ENCODE results near the gene FANCL. TPM values are rescaled to one million over a fixed set of nuclear protein-coding genes. Genes with fewer than 3 reads are reported as not detected.
"Not testable (repeated sequence)": the region's sequence is repeated elsewhere in the genome, so short reads cannot be mapped to it uniquely, and the experiment has no call there.

Gene FANCL
- 10 to 100 TPM; 14.6 to 16.6 TPM for total RNA-seq
- long read RNA-seq, transcript FANCL-201 (14 exons, 1,683 nt): major isoform, 13 of 17 reads
- long read RNA-seq, partial matches to known transcripts: 0 of 17 reads
- long read RNA-seq, other reads (novel, unspliced or antisense): 1 of 17 reads

DNA sequence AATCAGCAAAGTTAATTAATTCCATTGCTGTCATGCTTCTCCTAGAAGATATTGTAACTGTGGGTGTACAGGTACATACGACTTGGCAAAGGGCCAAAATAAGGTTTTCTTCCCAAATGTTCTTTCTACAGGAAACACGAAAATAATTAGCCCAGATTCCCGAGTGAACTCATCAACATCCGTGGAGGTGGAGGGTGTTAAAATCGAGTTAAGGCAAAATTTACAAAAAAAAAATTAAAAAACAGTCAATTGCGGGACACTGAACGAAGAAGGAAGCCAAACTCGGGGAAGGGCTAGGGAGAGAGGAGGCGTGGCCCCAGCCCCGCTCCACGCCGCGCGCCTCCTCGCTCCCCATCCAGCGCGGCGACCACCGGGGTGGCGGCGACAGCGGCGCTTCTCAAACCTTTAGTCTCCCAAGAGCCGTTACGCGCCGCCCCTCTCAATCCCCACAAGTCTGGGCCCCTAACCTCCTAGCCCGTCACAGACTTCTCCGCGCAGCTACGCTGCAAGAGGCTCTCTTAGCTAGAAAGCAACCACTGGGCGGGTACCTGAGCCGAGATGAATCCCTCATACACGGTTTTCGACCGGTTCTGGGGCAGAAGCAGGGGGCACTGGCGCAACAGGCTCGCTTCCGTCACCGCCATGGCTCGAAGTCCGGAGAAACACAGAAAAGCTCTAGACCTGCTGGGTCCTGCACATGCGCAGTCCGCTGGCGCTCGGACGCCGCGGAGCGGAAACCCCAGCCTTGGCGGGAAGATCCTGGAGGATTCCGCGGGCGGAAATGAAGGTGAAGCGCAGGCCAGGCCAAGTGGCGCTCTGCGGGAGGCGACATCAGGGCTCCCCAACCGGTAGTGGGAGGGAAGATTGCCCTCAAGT lies at the start of gene FANCL:
TSS of gene FANCL (minus strand) at position 656 of the 876 bp plus-strand sequence. CDS start at position 644, 12 bp downstream.
- peak; percentile 98 for ATAC-seq

DNA sequence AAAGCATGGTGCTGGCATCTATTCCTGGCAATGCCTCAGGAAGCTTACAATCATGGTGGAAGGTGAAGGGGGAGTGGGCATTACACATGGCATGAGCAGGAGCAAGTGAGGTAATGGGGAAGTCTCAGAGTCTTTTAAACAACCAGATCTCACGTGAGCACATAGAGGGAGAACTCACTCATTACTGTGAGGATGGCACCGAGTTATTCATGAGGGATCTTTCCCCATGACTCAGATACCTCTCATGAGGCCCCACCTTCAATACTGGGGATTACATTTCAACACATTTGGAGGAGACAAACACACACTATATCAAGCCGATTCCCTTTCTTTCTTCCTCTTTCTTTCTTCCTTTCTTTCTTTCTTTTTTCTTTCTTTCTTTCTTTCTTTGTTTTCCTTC lies 47.9 kb upstream of the FANCL start:
- intact Hi-C loops (cut with DNase I, micrococcal nuclease): no loop called here
- DNase-seq: no peak
- no peak for ATAC-seq

More for the DNA sequence above, at the start of gene FANCL:
- peak; percentile 90 to 94 for DNase-seq
- intact Hi-C loops (cut with DNase I, micrococcal nuclease): no loop called here

DNA sequence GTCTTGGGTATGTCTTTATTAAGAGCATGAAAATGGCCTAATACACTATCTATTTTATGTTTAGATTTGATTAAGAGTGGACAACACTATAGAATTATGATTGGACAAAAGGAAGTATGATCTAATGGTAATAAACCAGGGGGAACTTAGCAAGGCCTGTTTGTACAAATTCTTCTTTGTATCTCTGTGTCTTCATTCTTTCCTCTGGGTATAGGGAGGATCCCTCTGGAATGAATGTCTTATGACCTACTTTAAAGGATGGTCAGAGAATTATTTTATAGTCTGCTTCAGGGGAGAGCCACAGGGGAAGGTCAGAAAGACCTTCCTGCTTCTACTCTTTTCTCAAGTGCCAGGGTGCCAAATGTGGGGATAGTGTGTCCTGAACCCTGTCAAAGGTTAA lies 42.8 kb upstream of the FANCL start:
- intact Hi-C loops (cut with DNase I, micrococcal nuclease): no loop called here
- DNase-seq (no peak), ATAC-seq (no peak)

DNA sequence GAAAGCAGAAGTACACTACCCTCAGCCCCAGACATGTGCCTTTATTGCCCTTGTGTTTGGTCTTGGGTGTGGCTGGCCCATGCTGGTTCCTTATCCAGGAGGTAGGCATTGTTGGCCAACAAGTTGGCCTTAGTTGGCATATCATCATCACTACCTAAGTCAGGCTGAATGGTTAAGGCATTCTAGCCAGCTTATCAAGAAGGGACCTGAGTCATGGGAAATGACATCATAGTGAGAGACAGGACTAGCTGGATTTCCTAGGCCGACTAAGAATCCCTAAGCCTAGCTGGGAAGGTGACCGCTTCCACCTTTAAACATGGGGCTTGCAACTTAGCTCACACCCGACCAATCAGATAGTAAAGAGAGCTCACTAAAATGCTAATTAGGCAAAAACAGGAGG lies 34.0 kb upstream of the FANCL start:
- ATAC-seq; intact Hi-C loops (cut with DNase I, micrococcal nuclease); DNase-seq: not testable (repeated sequence)

GRCh38 chr2:58271826-58272225 lies 30.7 kb upstream of the FANCL start:
- intact Hi-C loops (cut with DNase I, micrococcal nuclease): no loop called here
- DNase-seq: no peak
- no peak for ATAC-seq

- intact Hi-C loops (cut with DNase I, micrococcal nuclease): no loop called here
- no peak for ATAC-seq
Measured at GRCh38 chr2:58268685-58269084, 27.6 kb upstream of the FANCL start.

GRCh38 chr2:58266211-58266610 lies 25.1 kb upstream of the FANCL start:
- no peak for DNase-seq
- no peak for ATAC-seq
- intact Hi-C loops (cut with DNase I, micrococcal nuclease): no loop called here

More at GRCh38 chr2:58268685-58269084, 27.6 kb upstream of the FANCL start:
- DNase-seq: no peak

DNA sequence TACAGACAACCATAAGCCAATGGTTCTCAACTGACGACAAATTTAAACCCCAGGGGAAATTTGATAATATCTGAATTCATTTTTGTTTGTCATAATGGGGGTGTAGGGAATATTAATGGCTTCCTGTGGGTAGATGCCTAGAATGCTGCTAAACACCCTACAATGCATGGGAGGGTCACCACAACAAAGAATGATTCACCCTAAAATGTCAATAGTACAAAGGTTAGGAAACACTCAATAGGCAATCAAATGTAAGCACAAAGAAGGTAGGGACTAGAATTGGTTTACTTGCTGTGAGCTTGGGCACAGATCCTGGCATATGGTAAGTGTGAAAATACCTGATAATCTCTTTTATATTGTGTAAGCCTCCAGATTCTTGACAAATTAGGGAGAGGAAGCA lies 20.1 kb upstream of the FANCL start:
- no peak for DNase-seq
- no peak for ATAC-seq
- intact Hi-C loops (cut with DNase I, micrococcal nuclease): no loop called here

GRCh38 chr2:58258456-58258855 lies 17.3 kb upstream of the FANCL start:
- intact Hi-C loops (cut with DNase I, micrococcal nuclease); ATAC-seq; DNase-seq: not testable (repeated sequence)

DNA sequence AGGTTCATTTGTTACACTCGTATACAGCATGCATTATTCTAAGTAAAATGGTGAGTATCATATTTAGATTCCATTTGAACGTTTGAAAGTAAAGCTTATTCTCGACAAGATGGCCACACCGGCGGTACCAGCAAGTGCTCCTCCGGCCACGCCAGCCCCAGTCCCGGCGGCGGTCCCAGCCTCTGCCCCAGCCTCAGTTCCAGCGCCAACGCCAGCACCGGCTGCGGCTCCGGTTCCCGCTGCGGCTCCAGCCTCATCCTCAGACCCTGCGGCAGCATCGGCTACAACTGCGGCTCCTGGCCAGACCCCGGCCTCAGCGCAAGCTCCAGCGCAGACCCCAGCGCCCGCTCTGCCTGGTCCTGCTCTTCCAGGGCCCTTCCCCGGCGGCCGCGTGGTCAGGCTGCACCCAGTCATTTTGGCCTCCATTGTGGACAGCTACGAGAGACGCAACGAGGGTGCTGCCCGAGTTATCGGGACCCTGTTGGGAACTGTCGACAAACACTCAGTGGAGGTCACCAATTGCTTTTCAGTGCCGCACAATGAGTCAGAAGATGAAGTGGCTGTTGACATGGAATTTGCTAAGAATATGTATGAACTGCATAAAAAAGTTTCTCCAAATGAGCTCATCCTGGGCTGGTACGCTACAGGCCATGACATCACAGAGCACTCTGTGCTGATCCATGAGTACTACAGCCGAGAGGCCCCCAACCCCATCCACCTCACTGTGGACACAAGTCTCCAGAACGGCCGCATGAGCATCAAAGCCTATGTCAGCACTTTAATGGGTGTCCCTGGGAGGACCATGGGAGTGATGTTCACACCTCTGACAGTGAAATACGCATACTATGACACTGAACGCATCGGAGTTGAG lies 10.4 kb upstream of the FANCL start:
- DNase-seq; ATAC-seq; intact Hi-C loops (cut with DNase I, micrococcal nuclease): not testable (repeated sequence)

DNA sequence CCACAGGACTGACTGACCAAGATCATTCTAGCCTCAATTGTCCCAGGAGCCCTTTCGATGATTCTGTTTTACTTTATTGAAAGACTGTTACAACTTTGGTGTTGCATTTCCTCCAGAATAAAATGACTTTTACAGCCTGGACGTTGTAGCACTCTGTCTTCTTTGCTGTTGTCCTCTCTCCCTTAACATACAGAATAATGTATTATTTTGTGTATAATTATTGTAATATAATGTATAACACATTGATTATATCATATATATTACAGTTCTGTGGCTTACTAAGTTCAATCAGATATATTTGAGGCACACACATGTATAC lies 380 bp upstream of the FANCL start:
- intact Hi-C loops (cut with DNase I, micrococcal nuclease): no loop called here
- no peak for DNase-seq
- ATAC-seq: no peak

- ATAC-seq (no peak), DNase-seq (no peak)
- intact Hi-C loops (cut with DNase I, micrococcal nuclease): no loop called here
Measured at GRCh38 chr2:58239243-58239925, 1.7 kb downstream of the FANCL start.

DNA sequence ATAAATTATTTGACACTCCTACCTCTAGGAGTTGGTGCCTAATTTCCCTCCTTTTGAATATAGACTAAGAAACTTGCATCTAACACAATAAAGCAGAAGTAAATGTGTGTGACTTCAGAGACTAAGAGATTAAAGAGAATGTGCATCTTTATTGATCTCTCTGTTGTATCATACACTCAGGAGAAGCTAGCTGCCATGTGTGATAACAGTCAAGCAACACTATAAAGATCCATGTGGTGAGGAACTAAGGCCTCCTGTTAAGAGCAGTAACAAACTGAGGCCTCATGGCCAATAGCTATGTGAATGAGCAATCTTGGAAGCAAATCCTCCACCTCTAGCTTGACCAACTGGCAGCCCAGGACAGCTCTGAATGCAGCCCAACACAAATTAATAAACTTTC lies 3.4 kb downstream of the FANCL start:
- ATAC-seq: no peak
- intact Hi-C loops (cut with DNase I, micrococcal nuclease): no loop called here
- DNase-seq: no peak

DNA sequence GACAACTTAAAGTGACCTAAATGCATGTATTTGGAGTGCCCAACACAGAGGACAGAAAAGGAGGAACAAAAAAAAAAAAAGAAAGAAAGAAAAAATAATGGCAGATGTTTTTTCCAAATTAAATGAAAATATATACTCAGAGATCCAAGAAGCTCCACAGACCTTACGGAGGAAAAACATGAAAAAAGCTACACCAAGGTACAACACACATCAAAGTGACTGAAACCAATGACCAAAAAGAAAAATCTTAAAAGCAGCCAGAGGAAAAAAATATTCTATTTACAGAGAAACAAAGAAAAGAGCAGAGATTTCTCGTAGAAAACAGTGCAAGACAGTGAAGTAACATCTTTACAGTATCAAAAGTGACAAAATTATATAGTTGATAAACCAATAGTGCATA lies 5.1 kb downstream of the FANCL start:
- intact Hi-C loops (cut with DNase I, micrococcal nuclease): no loop called here
- no peak for DNase-seq
- ATAC-seq: no peak

DNA sequence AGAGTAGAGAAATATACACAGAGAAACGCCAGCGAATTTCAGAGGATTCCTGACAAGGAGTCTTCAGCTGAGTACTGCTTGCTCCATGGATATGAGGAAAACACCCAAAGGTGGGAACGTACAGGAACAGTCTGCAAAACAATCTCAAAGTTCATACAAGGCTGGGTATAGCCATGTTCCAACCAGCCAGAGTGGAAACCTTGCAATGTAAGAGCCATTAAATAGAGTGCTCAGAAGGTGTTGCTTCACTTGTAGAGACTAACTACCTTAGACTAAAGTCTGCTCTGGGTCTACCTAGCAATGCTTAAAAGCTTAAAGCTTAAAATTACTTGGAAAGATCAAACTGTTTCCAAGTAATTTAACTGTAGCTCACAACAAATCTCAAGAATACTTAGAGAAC lies 6.0 kb downstream of the FANCL start:
- ATAC-seq (peak; percentile 69), DNase-seq (no peak)
- intact Hi-C loops (cut with DNase I, micrococcal nuclease): no loop called here

DNA sequence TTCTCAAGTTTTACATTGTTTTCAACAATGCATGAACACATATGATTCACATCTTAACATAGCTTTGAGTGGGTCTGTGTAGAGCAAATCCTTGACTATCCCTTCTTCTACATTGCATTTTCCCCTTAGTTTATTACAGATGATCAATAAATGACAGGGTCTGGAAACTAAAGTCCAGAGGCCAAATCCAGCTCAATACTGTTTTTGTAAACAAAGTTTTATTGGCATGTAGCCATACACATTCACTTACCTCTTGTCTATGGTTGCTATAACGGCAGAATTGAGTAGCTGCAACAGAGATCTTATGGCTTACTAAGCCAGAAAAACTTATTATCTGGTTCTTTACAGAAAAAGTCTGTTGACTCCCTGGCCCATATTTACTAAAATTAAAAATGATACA lies 12.8 kb downstream of the FANCL start:
- intact Hi-C loops (cut with DNase I, micrococcal nuclease): no loop called here
- no peak for ATAC-seq
- no peak for DNase-seq

- intact Hi-C loops (cut with DNase I, micrococcal nuclease): no loop called here
- DNase-seq (no peak), ATAC-seq (no peak)
Measured at GRCh38 chr2:58227171-58227917, 13.8 kb downstream of the FANCL start.

DNA sequence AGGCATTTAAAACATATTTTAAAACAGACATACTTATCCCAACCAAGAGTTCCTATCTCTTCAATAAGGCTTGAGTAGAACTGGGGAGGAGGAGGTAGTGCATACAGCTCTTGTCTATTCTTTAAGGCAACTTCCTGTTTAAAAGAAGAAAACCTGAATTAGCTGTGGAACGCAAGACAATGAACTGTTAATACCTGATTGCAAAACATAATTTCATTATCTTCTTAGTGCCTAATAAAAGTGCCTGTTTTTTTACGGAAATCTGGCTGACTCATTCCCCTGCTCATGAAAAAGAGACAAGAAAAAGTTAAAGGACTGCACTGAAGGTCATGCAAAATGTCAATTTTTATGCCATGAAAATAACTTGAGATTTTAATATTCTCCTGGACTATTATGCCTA lies 19.2 kb downstream of the FANCL start:
- ATAC-seq: no peak
- intact Hi-C loops (cut with DNase I, micrococcal nuclease): no loop called here
- no peak for DNase-seq

DNA sequence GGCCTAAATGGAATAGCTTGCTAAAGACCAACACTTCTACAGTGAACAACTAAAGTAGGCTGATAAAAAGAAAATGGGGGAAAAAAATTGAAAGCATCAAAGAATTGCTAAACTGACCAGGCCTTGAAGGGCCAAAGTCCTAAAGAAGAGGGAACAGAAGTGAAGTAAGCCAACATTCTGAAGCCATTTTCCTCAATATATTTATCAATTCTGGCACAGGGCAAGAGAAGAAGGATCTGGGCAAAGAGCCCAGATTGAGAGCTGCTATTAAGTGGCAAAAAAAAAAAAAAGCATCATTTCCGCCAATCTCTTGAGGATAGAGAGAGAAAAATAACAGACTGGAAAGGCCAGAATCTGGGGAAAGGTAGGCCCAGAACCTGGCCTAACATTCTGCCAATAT lies 25.7 kb downstream of the FANCL start:
- no peak for DNase-seq
- intact Hi-C loops (cut with DNase I, micrococcal nuclease): no loop called here
- ATAC-seq: peak; percentile 41
